ENCODE results near the gene SLC30A1.

GRCh38 chr1:211578640-211579439 lies at the start of gene SLC30A1:
- TF ChIP-seq, protein P1, sequence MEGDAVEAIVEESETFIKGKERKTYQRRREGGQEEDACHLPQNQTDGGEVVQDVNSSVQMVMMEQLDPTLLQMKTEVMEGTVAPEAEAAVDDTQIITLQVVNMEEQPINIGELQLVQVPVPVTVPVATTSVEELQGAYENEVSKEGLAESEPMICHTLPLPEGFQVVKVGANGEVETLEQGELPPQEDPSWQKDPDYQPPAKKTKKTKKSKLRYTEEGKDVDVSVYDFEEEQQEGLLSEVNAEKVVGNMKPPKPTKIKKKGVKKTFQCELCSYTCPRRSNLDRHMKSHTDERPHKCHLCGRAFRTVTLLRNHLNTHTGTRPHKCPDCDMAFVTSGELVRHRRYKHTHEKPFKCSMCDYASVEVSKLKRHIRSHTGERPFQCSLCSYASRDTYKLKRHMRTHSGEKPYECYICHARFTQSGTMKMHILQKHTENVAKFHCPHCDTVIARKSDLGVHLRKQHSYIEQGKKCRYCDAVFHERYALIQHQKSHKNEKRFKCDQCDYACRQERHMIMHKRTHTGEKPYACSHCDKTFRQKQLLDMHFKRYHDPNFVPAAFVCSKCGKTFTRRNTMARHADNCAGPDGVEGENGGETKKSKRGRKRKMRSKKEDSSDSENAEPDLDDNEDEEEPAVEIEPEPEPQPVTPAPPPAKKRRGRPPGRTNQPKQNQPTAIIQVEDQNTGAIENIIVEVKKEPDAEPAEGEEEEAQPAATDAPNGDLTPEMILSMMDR (conservative IDR thresholded peaks at IDR 0.05; ENCODE audit: low read length): no peak
- no peak for TF ChIP-seq EZH2phosphoT487 (IDR thresholded peaks at IDR 0.05; ENCODE audit: borderline replicate concordance)
